ENCODE data around the gene DENND1B. TPM values are rescaled to one million over a fixed set of nuclear protein-coding genes. Genes with fewer than 3 reads are reported as not detected.

Gene DENND1B
- total and polyA plus RNA-seq, 2 of the 8 experiments (the other 6 are each of a cell fraction or from before 2014, with no cell fraction given) = 0.74 to 3.3 TPM

GRCh38 chr1:197496722-197497121, 278.6 kb downstream of the DENND1B start (continued):
- no peak for TF ChIP-seq CHD7 (IDR thresholded peaks at IDR 0.05; ENCODE audit: insufficient replicate concordance, low read length)
- TF ChIP-seq POU5F1 (IDR thresholded peaks at IDR 0.05; ENCODE audit: low read depth, low read length) = no peak
- TF ChIP-seq GTF2F1 (IDR thresholded peaks at IDR 0.05; ENCODE audit: borderline replicate concordance, low read depth, low read length) = no peak
- TF ChIP-seq RFX5 (IDR thresholded peaks at IDR 0.05; ENCODE audit: borderline replicate concordance, low read depth, low read length) = no peak

Data from H1 (cell line).